ENCODE measurements around the gene MAGEB4.
"Not testable (repeated sequence)": the region's sequence is repeated elsewhere in the genome, so short reads cannot be mapped to it uniquely, and the experiment has no call there.

The MAGEB4 gene, protein sequence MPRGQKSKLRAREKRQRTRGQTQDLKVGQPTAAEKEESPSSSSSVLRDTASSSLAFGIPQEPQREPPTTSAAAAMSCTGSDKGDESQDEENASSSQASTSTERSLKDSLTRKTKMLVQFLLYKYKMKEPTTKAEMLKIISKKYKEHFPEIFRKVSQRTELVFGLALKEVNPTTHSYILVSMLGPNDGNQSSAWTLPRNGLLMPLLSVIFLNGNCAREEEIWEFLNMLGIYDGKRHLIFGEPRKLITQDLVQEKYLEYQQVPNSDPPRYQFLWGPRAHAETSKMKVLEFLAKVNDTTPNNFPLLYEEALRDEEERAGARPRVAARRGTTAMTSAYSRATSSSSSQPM

DNA sequence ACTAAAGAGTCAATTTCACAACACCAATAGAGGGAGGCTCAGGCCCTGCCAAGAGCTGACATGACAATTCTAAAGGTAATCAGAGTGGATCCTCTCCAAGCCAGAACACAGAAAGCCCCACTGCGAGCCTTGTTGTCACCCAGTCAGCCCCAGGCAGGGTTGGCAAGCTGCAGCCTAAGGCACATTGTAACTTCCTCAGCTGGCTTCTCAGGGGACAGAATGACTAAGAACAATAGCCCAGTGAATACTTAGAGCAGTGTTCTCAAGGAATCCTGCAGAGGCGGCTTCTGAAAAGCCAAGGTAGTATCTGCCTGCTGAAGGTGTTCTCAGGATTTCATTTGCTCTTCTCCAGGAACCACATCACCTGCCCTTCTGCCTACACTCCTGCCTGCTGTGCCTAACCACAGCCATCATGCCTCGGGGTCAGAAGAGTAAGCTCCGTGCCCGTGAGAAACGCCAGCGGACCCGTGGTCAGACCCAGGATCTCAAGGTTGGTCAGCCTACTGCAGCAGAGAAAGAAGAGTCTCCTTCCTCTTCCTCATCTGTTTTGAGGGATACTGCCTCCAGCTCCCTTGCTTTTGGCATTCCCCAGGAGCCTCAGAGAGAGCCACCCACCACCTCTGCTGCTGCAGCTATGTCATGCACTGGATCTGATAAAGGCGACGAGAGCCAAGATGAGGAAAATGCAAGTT lies at the start of gene MAGEB4:
MAGEB4 (plus strand) TSS at position 277 of the 692 bp plus-strand sequence; CDS start at position 413, 136 bp downstream.
- DNase-seq, result no peak

DNA sequence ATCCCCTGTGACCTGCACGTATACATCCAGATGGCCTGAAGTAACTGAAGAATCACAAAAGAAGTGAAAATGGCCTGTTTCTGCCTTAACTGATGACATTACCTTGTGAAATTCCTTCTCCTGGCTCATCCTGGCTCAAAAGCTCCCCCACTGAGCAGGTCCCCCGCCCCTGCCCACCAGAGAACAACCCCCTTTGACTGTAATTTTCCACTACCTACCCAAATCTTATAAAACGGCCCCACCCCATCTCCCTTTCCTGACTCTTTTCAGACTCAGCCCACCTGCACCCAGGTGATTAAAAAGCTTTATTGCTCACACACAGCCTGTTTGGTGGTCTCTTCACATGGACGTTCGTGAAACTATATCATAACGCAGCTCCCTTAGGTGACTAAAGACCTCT lies 47.9 kb upstream of the MAGEB4 start:
- DNase-seq, result not testable (repeated sequence)

DNA sequence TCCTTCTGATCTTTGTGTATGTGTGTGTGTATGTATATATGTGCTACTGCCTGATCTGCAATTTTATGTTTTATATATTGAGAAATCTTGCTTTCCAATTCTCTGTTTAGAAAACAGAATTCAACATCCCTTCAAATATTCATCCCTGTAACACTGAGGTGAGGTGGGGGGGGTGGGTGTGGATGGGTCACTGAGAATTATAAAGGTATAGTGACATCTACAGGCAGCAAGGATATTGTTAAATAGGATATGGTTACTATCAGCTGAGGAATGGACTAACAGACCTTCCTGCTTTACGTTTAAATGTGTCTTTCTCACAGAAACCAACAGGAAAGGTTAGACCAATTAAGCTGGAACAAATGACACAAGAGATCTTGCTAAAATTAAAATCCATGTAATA lies 45.5 kb upstream of the MAGEB4 start:
- DNase-seq, result no peak

DNA sequence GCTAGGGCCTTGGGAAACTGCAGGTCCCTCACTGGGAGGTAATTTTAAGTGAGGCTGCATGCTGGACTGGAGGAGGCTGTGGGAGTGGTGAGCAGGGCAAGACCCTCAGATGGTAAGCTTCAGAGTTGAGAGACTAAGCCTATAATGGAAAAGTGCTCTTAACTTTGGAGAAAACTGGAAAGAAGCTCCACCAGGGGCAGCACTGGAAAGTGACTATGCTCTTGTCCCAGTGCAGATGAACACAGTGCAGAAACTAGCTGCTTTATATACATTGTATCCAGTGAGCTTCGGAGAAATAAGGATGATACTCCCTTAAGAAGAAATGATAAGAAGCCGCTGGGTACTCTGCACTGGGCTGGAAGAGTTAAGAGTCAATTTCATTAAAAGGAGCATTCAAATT lies 29.6 kb upstream of the MAGEB4 start:
- no peak for DNase-seq

DNA sequence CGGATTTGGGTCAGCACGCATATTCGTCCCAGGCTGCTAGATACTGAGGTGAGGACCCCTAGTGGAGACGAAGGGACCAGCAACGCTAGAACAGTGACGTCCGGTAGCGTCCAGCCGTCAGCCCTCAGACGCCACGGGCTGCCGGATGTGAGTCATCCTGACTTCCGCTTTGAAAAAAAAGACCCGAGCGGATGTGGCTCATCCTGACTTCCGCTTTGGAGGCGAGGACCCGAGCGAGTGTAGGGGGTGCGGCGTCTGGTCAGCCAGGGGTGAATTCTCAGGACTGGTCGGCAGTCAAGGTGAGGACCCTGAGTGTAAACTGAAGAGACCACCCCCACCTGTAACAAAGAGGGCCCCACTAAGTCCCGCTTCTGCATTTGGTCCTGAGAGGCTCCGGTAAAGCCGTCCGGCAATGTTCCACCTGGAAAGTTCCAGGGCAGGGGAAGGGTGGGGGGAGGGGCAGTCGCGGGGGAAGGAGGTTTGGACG lies 26.4 kb upstream of the MAGEB4 start, which contains the start of gene MAGEB2:
MAGEB2 (plus strand) TSS at position 207 of the 487 bp plus-strand sequence. CDS start 3,018 bp downstream, outside the sequence.
- DNase-seq, result no peak

DNA sequence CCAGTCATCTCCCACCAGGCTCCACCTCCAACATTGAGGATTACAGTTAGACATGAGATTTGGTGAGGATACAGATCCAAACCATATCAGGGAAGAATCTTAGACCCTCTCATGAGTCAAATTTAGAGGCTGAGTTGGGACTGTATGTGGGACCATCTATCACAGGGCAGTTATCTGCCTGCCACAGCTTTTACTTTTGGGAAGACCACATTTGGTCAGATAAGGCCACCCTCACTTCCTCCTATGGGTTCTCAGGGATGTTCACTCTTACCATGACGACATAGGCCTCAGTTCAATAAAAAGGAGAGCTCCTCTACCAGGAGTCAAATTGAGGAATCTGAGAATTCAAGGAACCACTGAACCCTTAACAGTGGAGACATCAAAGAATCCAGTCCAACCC lies 24.3 kb upstream of the MAGEB4 start:
- no peak for DNase-seq

DNA sequence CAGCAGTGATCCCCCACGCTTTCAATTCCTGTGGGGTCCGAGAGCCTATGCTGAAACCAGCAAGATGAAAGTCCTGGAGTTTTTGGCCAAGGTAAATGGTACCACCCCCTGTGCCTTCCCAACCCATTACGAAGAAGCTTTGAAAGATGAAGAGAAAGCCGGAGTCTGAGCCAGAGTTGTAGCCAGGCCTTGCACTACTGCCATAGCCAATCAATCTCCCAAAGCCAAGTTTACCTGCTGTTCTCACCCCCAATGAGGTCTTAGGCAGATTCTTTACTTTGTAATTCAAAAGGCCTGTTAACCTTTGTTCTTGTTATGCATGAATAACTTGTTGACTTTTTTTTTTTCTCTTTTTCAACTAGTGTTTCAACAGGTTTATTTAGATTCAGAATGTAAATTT lies 22.4 kb upstream of the MAGEB4 start:
- DNase-seq, result no peak

DNA sequence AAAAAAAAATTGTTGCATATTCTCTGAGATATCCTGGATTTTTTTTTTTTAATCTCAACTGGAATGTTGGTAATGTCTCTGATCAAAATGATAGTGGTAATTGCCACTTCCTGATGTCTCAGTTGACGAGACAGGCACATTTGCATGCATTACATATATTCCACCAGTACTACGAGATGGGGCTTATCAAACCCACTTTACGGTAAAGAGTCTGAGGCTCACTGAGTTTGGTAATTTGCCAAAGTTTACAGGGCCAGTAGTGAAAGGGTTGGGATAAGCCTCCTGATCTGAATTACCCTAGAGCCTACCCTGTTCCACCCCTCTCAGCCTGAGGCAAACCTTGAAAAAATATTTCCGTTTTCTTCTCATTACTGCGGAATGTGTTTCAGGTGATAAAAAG lies 21.1 kb upstream of the MAGEB4 start:
- DNase-seq, result no peak

DNA sequence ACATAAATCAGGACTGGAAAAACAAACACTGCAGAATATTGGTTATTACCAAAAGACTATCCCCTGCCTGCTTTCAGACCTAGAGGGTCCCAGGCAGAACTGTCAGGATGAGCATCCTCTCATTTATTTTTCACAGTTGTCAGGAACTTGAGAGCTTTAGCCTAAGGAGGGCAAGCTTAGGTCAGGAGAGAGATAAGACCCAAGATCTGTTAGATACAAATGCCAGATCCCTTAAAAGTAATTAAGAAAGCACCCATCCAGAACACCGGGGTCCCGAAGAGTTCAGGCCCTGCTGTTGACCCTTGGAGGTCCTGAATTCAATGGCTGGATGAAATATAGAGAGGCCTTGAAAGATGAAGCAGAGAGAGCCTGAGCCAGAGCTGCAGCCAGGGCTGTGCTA lies 17.3 kb upstream of the MAGEB4 start:
- no peak for DNase-seq

DNA sequence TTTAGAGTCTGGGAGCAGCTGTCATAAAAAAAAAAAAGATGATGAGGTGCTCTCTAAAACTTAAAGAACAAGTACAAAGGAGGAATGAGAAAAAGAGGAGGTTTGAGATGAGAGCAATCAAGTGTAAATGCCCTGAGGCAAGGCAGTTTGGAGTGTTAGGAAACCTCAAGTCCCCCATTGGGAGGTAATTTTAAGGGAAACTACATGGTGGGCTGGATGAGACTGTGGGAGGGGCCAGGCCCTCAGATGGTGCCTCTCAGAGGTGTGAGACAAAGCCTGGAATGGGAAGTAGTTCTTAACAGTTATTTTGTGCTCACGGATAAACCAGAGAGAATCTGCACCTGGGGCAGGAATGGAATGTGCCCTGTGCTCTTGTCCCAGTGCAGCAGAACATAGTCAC lies 13.3 kb upstream of the MAGEB4 start:
- no peak for DNase-seq

DNA sequence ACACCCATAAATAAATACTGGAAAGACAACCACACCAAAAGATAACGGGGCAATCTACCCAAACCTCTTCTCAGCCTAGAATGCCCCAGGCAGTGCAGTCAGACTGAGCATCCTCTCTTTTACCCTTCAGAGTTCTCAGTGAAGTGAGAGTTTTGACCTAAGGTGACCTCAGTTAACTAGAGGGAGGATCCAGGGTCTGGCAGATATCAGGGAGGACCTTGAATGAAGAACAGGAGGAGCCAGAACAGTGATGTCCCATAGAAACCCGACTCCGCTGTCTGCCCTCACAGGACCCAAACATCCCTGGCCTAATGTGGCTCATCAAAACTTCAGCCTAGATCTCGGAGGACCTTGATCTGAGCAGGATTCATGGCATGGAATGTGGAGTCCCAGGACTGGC lies 11.4 kb upstream of the MAGEB4 start, which contains the start of gene MAGEB3:
MAGEB3 (plus strand) TSS at position 263 of the 400 bp plus-strand sequence. CDS start 5,268 bp downstream, outside the sequence.
- no peak for DNase-seq

DNA sequence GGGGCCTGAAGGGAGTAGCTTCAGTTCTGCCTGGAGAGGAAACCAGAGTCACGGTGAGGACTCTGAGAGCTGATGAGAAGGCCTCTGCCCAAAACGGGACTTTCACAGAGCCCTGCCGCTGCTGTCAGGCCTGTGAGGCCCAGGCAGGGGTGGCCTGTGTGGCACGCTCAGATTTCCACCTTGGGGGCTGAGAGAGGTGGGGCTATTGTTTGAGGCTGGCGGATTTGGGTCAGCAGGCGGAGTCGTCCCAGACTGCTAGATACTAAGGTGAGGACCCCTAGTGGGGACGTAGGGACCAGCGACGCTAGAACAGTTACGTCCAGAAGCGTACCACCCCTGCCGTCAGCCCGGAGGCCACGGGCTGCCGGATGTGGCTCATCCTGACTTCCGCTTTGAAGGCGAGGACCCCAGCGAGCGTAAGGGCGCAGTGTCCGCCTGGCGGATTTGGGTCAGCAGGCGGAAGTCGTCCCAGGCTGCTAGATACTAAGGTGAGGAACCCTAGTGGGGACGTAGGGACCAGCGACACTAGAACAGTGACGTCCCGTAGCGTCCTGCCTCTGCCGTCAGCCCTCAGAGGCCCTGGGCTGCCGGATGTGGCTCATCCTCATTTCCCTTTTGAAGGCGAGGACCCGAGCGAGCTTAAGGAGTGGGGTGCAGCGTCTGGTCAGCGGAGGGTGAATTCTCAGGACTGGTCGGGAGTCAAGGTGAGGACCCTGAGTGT lies 5.1 kb downstream of the MAGEB4 start, which contains the start of gene MAGEB1:
MAGEB1 (plus strand) TSS at position 378 of the 721 bp plus-strand sequence. CDS start 3,348 bp downstream, outside the sequence.
- no peak for DNase-seq

DNA sequence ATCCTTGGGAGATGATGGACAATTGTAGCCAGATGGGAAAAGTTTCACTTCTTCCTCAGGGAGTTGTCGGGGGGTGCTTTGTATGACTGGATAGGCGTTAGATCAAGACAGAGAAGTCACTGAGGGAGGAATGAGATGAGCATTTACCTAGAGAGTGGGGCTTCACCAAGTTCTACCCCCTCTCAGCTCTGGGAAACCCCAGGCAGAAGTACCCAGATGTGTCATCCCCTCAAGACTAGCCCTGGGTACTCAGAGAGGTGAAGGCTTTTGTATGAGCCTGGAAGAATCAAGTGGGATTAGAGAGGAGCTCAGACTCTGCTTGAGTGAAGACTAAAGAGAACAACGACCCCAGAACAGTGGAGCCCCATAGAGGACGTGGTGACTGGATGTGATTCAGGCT lies 7.1 kb downstream of the MAGEB4 start:
- no peak for DNase-seq

DNA sequence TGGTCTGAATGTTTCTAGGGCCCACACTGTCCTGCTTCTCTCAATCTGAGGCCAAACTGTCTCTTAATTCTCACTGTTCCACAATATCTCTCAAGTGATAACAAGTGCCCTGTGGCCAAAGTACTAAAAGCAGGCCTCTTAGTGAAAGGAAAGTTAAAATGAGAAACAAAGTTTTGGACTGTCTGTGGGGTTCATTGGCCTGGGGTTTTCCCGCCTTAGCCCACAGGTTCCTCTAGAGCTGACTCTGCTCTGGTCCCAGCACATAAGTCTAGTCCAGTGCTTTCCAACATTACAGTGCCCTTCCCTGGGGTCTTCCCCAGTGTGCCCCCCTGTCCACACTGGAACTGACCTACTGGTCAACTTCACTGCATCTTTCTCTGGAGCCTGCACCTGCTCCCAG lies 11.5 kb downstream of the MAGEB4 start:
- no peak for DNase-seq

DNA sequence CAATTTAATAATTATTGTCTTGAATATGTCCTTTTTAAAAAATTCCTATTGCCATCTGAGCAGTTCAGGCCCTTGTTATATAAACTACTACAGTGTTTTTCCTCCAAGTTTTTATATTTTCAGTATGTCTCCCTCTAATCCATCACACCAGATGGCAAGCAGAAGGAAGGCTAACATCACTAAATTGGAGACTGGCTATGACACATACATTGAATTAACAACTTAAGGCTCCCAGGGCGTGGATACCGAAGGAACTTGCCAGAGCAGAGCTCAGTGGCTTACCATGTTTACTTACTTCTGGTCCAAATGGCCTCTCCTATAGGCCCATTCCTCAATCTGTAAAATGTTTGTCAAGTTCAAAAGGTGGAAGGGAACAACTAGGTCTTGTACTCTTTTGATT lies 18.1 kb downstream of the MAGEB4 start:
- DNase-seq, result no peak

DNA sequence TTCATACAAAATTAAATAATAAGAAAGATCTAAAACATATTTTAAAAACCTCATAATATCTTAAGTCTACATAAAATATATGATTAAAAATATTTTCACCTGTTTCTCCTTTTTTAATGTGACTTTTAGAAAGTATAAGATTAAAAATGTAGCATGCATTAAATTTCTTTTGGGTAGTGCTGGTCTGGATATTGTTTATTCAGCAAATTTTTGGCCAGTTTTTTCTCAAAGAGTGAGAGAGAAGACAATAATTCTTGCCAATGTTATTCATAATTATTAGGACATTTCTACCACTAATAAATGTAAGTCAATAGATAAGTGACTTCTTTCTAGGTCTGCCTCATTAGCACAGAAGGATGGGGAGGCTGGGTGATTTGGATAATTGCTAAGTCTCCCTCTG lies 19.2 kb downstream of the MAGEB4 start:
- no peak for DNase-seq

DNA sequence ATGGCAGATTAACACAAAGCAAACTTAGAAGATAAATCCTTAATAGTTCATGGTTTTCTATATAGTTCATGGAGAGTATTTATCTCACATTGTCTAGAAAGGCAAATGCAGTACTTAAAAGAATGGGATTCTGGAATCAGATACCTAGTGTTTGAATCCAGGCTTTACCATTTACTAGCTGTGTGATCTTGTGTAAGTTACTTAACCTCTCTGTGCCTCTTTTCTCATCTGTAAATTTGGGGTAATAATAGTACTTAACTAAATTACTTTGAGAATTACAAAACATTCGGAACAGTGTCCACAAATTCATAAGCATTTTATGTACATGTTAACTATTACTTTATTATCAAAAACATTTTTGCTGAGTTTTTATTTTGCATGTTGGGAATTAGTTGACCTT lies 21.0 kb downstream of the MAGEB4 start:
- DNase-seq, result no peak

DNA sequence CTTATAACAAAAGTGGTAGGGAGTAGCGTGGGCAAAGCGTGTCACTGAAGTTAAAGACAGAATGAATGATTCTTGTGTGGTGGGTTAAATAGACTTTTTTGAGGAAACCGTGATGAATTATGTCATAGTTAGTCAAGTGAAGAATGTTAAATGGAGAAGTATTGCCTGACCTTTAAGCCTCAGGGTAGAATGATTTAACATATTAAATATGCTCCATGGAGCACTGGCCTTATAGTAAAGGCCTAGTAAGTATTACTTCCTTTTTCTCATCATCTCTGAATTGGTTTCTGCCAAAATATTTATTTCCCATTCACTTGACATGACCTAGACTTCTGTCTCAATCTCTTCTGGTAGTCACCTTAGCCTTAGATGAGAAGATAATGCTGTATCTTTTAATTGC lies 28.8 kb downstream of the MAGEB4 start:
- DNase-seq, result no peak

DNA sequence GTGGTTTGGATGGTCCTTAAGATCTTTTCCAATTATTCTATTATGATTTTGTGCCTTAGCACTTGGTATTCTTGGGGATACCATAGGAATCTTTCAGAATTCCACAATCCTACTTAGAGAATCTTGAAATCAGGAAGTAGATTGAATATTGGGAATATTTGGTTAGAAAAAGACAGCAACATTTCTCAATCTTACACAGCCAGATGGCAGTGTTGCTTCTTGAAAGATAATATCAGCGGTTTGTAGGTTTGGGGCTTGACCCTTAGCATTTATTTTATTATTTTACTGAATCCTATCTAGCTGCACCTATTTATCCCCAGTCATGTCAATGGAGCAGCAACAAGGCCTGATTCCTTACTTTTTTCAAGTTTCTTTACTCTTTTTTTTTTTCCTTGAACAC lies 33.7 kb downstream of the MAGEB4 start:
- DNase-seq, result peak in 1 of 2 donors; percentile 4

DNA sequence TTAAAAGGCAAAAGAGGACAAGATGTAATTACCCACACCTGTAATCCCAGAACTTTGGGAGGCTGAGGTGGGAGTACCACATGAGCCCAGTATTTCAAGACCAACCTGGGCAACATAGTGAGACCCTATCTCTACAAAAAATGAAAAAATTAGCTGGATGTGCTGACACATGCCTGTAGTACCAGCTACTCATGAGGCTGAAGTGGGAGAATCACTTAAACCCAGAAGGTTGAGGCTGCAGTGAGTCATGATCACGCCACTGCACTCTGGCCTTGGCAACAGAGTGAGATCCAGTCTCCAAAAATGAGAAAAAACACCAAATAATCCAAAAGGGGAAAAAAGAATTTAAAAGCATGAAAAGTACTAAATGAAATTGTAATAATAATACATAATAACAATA lies 36.6 kb downstream of the MAGEB4 start:
- DNase-seq, result no peak

DNA sequence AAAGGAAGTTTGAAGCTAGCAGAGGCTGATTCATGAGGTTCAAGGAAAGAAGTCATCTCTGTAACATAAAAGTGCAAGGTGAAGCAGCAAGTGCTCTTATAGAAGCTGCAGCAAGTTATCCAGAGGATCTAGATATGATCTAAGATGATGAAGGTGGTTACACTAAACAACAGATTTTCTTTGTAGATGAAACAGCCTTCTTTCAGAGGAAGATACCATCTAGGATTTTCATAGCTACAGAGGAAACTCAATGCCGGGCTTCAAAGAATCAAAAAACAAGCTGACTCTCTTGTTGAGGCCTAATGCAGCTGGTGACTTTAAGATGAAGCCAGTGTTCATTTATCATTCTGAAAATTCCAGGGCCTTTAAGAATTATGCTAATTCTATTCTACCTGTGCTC lies 38.6 kb downstream of the MAGEB4 start:
- no peak for DNase-seq

DNA sequence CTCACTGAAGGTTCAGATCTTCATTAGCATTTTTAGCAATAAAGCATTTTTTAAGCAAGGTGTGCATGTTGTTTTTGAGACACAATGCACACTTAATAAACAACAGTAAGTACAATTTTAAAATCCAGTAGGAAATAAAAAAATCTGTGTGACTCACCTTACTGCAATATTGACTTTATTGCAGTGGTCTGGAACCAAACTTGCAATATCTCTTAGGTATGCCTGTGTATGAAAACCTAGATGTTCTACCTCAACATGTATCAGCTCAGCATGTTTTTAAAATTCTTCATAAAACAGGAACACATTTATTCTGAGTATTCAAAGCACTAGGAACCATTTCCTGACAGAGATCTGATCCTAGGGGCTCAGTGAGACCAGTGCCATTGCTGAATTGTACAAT lies 40.7 kb downstream of the MAGEB4 start:
- DNase-seq, result no peak

Data from hippocampal formation (tissue), 2 donors.